Progenitor cell of endocrine pancreas (in vitro differentiated cells): Measurements from ENCODE around the gene SIRT3. TPM values are rescaled to one million over a fixed set of nuclear protein-coding genes. Genes with fewer than 3 reads are reported as not detected.

Experiments used
- DNase-seq: peaks from one replicate; pipeline ENCODE4 v3.0.0; 2021; ENCODE audit warnings: low spot score; ENCODE audit not compliant: unreplicated experiment
- H3K27ac Mint-ChIP-seq: 2 replicates; pipeline ENCODE4 v1.8.0; 2021; ENCODE audit warnings: mild to moderate bottlenecking, moderate library complexity, mixed read lengths
- H3K27me3 Mint-ChIP-seq: 2 replicates; pipeline ENCODE4 v1.8.0; 2021; ENCODE audit warnings: mixed read lengths
- H3K36me3 Mint-ChIP-seq: 2 replicates; pipeline ENCODE4 v1.8.0; 2022; ENCODE audit warnings: mixed read lengths; ENCODE audit not compliant: insufficient read depth
- H3K4me1 Mint-ChIP-seq: 2 replicates; pipeline ENCODE4 v1.8.0; 2021; ENCODE audit warnings: low read depth, mixed read lengths
- H3K4me3 Mint-ChIP-seq: 2 replicates; pipeline ENCODE4 v1.8.0; 2021; ENCODE audit warnings: low read depth, mild to moderate bottlenecking, moderate library complexity, mixed read lengths
- H3K9me3 Mint-ChIP-seq: 2 replicates; pipeline ENCODE4 v1.8.0; 2021; ENCODE audit warnings: low read depth, mixed read lengths
- total RNA-seq: library from RNA; stranded (reverse); gene quantifications from 2 replicates; pipeline ENCODE4 v1.2.1, GENCODE V29; 2021
- TF ChIP-seq, protein P1 (sequence below): fragments of 200-600 bp; sonication (generic); IDR thresholded peaks from one replicate; pipeline ENCODE4 v1.5.0; 2021; ENCODE audit warnings: antibody characterized with exemption, mild to moderate bottlenecking; ENCODE audit not compliant: unreplicated experiment

SIRT3 gene
- total RNA-seq, 1 donor from 2014 or later = 27.0 TPM

DNA sequence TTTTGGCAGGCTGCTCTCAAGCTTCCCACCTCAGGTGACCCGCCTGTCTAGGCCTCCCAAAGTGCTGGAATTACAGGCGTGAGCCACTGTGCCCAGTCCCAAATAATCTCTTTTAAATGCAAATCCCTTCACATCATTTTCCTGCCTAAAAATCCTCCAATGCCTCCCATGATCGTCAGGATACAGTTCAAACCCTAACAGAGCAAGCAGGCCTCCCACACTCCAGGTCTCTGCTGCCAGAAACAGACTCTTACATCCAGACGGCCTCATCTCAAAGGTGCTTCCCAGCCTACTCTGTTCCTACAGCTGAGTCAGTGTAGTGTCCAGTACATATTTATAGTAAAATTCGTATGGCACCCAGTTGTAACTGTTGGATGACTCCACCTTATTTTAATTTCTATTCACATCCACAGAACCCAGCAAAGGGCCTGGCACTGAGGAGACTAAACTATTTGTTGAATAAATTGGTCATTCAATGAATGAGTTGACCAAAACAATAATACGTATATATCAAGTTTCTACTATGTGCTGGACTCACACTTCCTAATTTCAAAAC is 8.2 kb downstream of the SIRT3 start:
- H3K4me3 Mint-ChIP-seq = no peak overlapping the region
- H3K36me3 Mint-ChIP-seq = peaks cover 6% of the 10 kb centered on the region
- DNase-seq = no peak
- H3K27me3 Mint-ChIP-seq = no peaks in the 10 kb centered on the region
- no peak overlapping the region for H3K27ac Mint-ChIP-seq
- no peaks in the 10 kb centered on the region for H3K4me1 Mint-ChIP-seq
- TF ChIP-seq, protein P1, sequence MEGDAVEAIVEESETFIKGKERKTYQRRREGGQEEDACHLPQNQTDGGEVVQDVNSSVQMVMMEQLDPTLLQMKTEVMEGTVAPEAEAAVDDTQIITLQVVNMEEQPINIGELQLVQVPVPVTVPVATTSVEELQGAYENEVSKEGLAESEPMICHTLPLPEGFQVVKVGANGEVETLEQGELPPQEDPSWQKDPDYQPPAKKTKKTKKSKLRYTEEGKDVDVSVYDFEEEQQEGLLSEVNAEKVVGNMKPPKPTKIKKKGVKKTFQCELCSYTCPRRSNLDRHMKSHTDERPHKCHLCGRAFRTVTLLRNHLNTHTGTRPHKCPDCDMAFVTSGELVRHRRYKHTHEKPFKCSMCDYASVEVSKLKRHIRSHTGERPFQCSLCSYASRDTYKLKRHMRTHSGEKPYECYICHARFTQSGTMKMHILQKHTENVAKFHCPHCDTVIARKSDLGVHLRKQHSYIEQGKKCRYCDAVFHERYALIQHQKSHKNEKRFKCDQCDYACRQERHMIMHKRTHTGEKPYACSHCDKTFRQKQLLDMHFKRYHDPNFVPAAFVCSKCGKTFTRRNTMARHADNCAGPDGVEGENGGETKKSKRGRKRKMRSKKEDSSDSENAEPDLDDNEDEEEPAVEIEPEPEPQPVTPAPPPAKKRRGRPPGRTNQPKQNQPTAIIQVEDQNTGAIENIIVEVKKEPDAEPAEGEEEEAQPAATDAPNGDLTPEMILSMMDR = no peak
- no peaks in the 10 kb centered on the region for H3K9me3 Mint-ChIP-seq

DNA sequence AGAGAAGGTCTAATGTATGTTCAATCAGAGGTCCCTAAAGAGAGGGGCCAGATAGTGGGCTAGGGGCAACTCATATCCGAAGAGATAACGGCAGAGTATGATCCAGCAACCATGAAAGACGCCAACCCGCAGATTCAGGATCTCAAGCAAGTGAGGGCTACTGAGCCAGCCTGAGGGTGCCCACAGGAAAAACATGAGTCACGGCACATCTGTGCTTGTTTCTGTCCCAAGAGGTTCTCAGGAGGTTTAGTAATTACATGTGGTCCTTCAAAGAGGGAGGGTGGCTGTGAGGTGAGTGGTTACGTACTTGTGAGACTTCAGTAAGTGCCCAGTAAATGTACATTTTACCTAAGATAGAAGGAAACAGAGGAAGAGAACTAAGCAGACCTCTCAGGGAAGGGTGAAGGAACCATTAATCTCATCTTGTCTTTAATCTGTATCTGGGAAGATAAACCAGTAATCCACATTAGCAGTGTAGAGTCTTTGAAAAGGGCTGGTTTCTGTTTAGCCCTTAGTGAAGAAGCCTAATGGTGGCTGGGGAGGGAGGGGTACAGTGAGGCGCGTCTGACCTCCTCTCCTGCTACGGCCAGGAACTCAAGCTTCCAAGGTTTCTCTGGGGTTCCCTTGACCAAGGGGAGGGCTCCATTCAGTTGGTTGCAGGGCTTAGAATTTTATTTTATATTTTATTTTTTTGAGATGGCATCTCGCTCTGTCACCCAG is 10.2 kb downstream of the SIRT3 start:
- H3K4me1 Mint-ChIP-seq = no peaks in the 10 kb centered on the region
- TF ChIP-seq, protein P1 = no peak
- H3K4me3 Mint-ChIP-seq = no peak overlapping the region
- H3K27me3 Mint-ChIP-seq = no peaks in the 10 kb centered on the region
- peak overlapping the region; percentile 46 for H3K27ac Mint-ChIP-seq
- peaks cover 4% of the 10 kb centered on the region for H3K36me3 Mint-ChIP-seq
- DNase-seq = no peak
- H3K9me3 Mint-ChIP-seq = no peaks in the 10 kb centered on the region

DNA sequence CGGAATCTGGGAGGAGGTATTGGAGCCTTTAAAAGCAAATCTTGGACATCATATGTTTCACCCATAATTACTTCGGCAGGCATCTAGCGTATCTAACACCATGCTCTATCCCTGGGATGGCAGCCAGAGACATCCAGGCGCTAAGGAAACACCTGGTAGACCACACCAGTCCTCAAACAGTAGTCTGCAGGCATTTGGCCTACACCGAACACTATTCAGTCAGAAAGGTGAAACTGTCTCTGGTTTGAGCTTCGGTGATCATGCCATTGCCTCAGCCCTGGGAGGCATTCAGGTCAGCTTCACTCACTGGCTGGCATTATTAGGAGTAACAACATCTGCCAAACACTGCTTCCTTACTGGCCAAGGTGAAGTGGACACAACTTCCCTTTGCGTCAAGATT is 11.7 kb downstream of the SIRT3 start:
- H3K4me3 Mint-ChIP-seq = no peak overlapping the region
- TF ChIP-seq, protein P1 = no peak
- no peak overlapping the region for H3K27ac Mint-ChIP-seq
- no peak for DNase-seq
- H3K36me3 Mint-ChIP-seq = peaks cover 1% of the 10 kb centered on the region
- no peaks in the 10 kb centered on the region for H3K27me3 Mint-ChIP-seq
- H3K4me1 Mint-ChIP-seq = no peaks in the 10 kb centered on the region
- no peaks in the 10 kb centered on the region for H3K9me3 Mint-ChIP-seq

DNA sequence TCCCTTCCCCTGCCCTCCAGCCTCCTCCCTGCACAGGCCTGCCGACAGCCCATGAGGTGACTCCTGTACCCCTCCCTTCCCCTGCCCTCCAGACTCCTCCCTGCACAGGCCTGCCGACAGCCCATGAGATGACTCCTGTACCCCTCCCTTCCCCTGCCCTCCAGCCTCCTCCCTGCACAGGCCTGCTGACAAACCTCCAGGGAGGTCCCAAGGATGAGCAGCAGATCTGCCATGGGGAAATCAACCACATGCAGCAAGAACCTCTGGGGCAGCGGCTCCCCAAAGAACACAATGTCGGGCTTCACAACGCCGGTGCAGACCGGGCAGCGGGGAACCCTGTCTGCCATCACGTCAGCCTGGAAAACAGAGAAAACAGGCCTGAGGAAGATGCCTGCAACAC is 12.3 kb downstream of the SIRT3 start:
- H3K27me3 Mint-ChIP-seq = no peaks in the 10 kb centered on the region
- H3K4me3 Mint-ChIP-seq = no peak overlapping the region
- H3K27ac Mint-ChIP-seq = no peak overlapping the region
- no peaks in the 10 kb centered on the region for H3K4me1 Mint-ChIP-seq
- DNase-seq = no peak
- H3K36me3 Mint-ChIP-seq = peaks cover 3% of the 10 kb centered on the region
- TF ChIP-seq, protein P1 = no peak
- H3K9me3 Mint-ChIP-seq = no peaks in the 10 kb centered on the region

DNA sequence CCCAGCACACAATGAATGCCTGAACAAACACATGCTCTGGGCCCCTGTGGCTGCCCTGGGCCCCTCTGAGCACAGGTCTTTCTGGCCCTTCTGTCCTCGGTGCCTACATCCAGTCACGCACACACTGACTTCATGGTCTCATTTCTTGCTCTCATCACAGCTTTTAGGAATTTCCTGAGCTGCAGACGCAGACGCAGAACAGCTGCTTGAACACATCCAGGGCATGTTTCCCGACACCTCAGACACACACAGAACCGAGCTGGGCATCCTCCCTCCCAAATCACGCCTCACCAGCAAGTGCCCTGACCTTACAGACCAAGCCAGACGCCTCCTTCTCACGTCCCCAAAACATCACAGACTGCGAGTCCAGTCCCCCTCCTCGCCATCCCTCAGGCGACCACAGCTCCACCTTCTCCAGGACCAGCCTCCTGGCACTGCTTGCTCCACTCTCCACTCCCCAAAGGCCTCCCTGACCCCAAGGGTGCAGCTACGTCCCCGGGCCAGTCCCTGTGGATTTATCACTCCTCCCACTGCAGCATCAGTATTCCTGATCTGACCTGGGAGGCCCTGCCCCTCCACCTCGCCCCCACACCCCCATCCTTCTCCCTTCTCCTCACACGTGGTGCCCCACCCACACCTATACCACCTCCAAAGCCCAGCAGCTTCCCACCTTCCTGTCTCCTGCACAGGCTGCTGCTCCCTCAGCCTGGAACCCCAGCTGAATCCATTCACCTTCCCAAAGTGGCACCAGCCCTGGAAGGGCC is 12.9 kb downstream of the SIRT3 start:
- TF ChIP-seq, protein P1 = no peak
- H3K4me1 Mint-ChIP-seq = no peaks in the 10 kb centered on the region
- H3K36me3 Mint-ChIP-seq = peaks cover 3% of the 10 kb centered on the region
- no peak overlapping the region for H3K4me3 Mint-ChIP-seq
- H3K9me3 Mint-ChIP-seq = no peaks in the 10 kb centered on the region
- no peak for DNase-seq
- H3K27me3 Mint-ChIP-seq = no peaks in the 10 kb centered on the region
- peak overlapping the region; percentile 84 for H3K27ac Mint-ChIP-seq
